ENCODE results near the gene AS3MT.

The AS3MT gene

DNA sequence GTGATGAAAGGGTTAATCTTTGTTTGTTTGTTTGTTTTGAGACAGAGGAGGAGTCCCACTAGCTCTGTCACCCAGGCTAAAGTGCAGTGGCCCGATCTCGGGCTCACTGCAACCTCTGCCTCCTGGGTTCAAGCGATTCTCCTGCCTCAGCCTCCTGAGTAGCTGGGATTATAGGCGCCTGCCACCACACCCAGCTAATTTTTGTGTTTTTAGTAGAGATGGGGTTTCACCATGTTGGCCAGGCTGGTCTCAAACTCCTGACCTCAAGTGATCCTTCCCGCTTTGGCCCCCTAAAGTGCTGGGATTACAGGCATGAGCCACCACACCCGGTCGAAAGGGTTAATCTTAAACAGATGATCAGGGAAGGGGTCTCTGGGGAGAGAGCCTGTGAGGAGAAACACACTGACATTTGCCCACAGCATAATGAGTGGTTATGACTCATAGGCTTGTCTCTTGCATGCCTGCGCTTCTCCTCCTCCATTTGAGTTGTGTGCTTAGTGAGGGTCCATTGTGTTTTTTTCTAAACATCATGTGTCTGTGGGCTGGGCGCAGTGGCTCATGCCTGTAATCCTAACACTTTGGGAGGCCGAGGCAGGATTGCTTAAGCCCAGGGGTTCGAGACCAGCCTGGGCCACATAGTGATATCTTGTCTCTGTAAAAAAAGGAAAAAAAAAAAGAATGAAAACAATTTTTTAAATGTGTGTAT, 13.4 kb upstream of the AS3MT start:
- DNase-seq (ENCODE audit: low read depth): peak; percentile 88

DNA sequence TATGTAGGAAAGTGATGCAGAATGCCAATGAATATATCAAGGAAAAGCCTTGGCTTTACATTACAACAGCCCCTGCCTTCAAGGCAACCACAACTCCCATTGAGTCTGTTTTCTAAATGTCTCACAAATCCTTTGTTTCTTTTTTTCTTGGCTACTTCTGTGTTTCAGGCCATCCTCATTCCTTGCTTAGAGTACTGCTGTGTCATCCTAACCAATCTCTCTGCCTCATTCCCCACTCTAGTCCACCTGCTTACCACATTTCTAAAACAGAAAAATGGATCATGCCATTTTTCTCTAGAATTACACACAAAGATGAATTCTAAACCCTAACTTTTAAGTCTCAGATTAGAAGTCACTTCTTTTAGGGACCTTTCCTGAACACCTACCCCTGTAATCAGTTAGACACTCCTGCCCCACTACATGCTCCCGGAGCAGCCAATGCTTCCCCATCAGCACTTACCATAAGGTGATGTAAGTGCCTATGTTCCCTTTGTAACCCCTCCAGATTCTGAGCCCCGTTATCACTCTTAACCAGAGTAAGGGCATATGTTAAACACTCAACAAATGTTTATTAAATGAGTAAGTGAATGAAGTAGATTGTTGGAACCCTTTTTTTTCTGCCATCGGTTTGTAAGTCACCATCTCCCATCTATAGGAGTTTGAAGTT, 12.4 kb upstream of the AS3MT start:
- DNase-seq (ENCODE audit: low read depth): no peak

DNA sequence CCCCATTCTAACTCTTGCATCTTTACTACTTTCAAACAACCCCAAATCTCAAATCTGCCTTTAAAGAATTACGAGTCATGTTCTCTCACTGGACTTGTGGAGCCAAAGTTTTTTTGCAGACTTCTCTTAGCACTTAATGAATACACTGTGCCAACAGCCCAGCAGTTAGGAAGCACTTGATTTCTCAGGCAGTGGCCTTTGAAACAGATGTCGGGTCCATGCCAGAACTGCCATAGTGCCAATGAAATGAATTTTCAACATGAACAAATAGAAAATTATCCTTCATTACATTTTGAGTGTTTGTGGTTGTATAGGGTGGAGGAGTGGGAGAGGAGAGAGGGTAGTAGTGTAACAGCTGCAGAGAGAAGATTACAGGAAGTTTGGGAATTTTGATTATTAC, 9.4 kb upstream of the AS3MT start:
- no peak for DNase-seq (ENCODE audit: low read depth)

DNA sequence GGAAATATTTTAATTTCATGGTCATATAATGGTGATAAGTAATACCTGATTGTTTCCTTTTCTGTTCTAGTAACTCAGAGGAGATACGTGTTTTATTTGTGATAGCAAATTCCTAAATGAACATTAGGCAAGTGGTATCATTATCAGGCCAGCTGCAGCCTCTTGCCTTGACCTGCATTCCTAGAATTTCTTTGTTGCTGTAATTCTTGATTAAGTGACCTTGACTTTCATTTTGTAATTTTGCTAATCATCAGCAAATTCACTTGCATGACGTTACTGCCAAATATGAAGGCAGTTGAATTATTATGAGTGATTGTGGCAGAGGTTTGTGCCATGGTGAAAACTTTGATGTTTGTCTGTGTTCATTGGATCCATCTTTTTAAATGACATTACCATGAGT, 5.6 kb upstream of the AS3MT start:
- DNase-seq (ENCODE audit: low read depth): no peak

DNA sequence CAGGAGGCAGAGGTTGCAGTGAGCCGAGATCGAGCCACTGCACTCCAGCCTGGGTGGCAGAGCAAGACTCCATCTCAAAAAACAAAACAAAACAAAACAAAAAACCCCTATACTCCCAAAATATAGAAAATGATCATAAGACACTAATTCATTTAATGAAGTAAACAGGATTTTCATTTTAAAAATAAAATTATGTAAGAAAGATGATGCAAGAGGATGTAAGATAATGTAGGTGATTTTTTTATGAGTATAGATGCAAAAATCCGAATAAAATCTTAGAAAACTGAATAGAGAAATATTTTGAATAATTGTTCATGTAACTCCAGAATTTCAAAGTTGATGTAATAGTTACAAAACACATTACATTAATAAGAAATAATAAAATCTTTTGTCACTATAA, 3.6 kb upstream of the AS3MT start:
- DNase-seq (ENCODE audit: low read depth): no peak

DNA sequence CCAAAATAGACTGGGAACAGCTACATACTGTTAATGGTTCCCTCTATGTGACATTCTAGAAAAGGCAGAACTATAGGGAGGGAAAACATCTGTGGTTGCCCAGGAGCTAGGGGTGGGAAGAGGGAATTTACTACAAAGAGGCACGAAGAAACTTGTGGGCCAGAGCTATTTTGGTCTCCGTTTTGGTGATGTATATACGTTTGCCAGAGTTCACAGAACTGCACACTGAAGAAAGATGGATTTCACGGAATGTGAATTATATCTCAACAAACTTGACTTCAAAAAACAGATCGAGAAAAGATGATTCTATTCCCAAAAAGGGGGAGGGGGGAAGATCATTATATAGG, 386 bp upstream of the AS3MT start:
- no peak for DNase-seq (ENCODE audit: low read depth)

DNA sequence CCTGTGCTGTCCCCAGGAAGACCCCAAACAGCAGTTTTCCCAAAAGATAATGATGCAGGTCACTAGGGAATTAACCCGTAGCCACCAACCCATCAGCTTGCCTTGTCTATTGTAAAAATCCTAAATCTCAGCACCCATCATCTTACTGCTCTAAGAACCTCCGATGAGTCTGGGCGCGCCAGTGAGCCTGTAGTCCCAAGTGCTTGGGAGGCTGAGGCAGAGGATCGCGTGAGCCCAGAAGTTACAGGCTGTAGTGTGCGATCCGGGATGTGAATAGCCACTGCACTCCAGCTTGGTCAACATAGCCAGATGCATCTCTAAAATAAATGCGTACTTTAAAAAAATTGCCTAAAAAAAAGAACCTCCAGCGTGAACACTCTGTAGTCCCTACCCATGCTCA, 951 bp downstream of the AS3MT start:
- DNase-seq (ENCODE audit: low read depth): no peak

DNA sequence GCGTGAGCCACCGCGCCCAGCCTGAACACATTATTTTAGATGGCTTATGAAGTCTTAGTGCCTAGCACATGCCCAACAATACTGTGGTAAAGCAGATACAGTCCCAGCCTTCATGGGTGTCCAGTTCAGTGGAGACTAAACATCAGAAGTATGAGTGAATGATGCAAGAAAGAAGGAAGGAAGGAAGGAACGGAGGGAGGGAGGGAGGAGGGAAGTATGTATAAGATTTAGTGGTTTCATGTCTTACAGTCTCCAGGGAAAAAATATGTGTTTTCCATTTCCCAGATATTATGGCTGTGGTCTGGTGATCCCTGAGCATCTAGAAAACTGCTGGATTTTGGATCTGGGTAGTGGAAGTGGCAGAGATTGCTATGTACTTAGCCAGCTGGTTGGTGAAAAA, 2.9 kb downstream of the AS3MT start:
- DNase-seq (ENCODE audit: low read depth): no peak

DNA sequence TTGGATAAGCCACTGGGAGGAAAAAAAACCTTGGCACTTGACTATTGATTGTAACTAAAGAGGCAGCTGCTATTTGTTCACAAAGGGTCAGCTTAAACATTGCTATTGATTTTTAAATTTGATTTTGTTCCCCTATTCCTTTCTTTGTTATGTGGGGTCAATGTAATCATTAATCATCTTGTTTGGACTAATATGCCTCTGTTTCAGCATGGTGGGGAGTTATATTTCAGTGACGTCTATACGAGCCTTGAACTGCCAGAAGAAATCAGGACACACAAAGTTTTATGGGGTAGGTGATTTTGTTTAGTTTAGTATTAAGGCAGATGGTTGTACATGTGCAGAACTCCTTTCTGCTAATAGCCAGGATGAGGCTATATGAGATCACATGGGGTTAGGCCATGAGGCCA, 7.5 kb downstream of the AS3MT start:
- DNase-seq (ENCODE audit: low read depth): no peak

DNA sequence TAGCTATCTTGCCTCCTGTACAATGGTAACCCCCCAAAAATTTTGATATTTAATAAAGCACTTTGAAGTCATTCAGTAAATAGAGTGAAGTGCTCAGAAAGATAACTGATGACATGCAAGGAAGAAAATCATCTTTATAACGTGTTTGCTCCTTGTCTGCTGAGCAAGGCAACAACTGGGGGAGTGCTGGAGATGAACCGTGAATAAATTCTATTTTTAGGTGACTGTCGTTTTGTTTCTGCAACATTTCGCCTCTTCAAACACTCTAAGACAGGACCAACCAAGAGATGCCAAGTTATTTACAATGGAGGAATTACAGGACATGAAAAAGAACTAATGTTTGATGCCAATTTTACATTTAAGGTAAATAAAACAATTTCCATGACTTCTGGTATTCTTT, 9.4 kb downstream of the AS3MT start:
- DNase-seq (ENCODE audit: low read depth): no peak

DNA sequence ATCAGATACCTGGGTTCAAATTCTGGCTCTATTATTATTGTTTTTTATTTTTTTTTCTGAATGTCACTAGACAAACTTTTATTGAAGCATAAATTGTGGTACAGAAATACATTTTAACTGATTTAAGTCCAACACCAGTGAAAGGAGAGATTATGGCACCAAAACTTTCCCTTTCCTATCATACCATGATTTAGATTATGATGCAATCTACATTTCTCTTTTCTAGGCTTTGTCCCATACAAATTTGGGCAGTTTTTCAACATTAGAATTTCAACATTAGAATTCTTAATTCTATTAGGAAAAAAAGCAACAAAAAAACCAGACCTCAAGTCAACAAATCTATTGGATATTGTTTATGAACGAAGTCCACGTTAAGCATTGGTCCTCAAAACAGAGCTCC, 11.0 kb downstream of the AS3MT start:
- DNase-seq (ENCODE audit: low read depth): no peak

DNA sequence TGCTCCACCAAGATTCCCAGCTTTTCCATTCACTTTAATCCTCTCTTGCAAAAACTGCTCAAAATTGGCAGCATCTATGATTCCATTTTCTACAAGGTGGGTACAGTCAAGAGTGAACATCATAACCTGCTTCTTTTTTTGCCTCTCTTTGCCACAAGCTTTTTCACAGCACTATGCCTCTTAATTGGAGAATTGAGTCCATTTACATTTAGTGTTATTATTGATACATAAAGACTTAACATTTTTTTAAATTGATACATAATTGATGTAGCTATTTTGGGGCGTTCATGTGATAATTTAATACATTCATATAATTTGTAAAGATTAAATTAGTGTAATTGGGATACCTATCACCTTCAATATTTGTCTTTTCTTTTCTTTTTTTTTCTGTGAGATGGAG, 18.8 kb downstream of the AS3MT start:
- no peak for DNase-seq (ENCODE audit: low read depth)

DNA sequence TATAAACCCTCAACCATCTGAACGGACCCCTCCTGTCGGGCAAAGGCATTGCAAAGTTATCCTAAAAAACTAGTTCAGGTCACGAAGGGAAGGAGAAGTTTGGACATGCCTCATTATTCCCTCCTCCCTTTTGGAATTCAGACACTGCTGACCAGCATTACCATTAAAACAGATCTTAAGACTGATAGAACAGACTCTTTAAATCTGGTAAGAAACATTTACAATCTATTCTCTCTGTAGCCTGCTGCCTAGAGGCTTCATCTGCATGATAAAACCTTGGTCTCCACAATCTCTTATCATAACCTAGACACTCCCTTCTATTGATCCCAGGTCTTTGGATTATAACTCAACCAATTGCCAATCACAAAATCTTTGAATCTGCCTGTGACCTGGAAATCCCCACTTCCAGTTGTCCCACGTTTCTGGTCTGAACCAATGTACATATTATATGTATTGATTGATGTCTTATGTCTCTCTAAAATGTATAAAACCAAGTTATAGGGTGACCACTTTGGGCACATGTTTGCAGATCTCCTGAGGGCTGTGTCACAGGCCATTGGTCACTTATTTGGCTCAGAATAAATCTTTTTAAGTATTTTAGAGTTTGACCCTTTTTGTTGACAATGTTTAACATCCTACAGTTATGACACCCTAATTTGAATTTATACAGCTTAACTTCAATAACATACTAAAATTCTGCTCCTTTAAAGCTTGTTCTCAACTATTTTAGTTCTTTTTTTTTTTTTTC, 25.4 kb downstream of the AS3MT start:
- no peak for DNase-seq (ENCODE audit: low read depth)

DNA sequence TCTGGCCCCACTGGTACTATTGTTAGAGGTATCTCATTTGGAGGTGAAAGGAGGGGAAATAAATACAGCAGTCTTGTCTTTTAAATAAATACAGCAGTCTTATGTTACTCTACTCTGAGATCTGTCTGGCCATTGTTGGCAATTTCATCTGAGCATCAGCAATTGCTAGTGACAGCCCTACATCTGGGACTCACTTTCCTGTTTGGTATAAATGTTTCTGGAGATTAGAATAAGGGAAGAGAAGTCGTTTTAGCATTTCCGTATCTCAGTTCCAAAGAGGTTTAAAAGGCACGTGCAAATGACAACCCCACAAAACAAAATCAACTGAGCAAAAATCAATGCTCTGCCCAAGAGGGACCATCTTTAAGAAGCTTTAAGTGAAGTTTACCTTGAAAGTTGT, 30.7 kb downstream of the AS3MT start:
- no peak for DNase-seq (ENCODE audit: low read depth)

DNA sequence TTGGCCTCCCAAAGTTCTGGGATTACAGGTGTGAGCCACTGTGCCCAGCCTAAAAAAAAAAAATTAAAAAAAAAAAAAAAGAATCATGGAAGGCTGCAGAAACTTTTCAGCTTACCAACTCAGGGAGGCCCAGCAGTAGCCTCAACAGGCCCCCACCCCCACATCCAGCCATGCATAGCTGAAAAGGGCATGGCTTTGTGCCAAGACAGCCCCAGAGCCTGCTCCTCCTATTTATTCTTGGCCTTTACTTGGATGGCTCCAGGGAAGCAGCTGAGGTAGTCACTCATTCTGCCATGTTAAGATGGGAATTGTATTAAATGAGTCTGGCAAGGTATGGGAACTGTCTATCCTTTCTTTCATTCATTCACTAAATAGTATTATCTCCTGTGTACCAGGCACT, 35.1 kb downstream of the AS3MT start:
- DNase-seq (ENCODE audit: low read depth): no peak

DNA sequence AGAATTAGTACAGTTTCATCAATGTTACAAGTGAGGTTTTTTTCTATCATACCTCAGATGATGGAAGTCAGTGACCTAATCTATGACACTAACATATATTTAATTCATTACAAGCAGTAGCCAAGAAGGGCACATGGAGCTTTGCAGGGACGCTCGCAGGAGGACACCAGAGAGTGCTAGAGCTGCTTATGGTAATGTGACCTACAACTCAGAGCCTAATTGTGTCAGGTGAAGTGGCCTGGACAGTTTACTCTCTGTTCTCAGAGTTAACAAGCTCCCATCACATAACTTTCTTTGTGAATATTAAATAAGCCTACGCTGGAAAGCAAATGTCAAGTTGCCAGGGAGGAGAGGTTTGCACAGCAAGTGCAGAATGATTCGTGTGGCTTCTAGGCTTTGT, 37.2 kb downstream of the AS3MT start:
- DNase-seq (ENCODE audit: low read depth): no peak

DNA sequence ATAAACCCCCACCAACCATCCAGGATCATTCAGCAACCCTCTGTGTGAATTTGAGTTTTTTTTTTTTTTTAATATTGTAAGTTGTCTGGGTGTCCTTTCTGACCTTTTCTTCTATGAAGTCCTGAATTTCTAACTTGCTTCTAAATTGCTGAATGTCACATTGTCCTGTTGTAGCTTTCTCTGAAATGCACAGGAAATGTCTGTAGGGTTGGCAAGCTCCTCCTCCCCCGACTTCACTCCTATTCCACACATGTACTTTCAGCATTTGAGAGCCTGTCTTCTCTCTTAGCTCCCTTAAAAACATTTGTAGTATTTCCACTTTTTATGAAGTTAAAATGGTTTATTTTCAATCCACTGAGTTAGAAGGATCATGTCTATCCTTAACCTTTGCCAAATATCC, 45.5 kb downstream of the AS3MT start:
- no peak for DNase-seq (ENCODE audit: low read depth)

DNA sequence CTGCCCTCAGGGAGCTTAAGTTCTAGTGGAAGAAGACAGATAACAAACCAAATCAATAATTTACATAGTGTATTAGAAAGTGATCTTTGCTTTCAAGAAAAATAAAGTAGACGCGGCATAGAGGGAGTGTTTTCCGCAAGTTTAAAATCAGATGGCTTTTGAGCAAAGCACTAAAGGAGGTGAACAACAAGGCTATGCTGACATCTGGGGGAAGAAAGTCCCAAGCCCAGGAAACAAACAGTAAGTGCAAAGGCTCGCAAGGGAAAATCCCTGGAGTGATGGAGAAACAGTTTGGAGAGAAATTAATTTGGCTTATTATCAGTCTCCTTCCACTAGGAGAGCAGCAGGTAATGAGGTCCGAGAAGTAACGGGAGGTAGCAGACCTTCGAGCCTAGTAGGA, 46.9 kb downstream of the AS3MT start:
- DNase-seq (ENCODE audit: low read depth): no peak

DNA sequence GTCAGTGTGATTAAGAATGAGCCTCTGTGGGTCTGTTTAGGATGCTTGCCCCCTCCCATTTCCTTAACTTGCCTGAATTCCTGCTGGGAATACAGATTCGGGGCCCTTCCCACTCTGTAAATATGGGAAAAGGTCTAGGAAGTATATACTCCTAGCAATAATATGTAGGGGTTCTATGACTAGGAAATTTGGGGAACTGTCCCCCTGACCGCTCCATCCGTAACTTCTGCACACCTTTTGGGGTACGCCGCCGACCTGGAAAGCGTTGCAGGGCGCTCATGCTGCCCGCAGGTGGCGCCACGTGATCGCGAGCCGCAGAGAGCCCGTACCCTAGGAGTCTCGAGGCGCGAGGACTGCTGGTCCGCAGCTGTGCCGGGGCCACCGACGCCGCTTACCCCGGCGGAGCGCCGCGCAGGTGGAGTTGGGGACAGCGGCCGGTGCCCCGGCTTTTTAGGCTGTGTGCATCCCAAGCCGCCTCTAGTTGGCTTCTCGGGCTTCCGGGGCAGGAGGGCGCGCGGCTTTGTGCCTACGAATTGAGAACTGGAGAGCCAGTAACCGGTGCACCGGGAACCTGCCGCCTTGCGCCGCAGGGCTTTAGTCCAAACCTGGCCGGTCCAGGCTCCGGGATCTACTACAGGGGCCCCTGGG, 48.2 kb downstream of the AS3MT start:
- DNase-seq (ENCODE audit: low read depth): peak; percentile 13

DNA sequence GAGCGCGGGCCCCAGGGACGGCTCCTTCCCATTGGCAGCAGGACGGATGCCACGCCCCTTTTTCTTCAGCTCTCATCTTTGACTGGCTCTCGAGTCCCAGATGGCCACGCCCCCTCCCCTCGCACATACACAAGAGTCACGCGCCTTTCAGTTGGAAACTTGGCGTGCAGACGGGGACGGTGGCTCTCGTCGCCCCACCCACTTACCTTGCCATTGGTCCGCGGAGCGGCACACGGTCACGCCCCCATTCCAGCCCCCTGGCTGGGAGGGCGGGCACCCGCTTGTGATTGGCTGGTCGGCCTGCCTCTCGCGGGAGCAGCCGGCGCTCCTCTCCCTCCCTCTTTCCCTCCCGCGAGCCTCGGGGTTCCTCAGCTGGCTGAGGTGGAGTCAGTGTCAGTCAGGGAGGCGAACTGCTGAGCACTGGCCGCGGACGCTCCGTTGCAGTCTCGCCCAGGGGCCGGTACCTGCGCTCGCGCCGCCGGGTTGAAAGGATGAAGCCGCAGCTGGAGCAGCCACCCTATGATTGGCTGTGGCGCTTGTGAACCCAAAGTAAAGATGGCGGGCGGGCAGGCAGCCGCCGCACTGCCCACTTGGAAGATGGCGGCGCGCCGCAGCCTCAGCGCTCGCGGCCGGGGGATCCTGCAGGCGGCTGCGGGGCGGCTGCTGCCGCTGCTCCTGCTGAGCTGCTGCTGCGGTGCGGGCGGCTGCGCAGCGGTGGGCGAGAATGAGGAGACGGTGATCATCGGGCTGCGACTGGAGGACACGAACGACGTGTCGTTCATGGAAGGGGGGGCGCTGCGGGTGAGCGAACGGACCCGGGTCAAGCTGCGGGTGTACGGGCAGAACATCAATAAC, 48.9 kb downstream of the AS3MT start, which contains the start of gene CNNM2:
CNNM2 (plus strand) TSS at position 333 of the 855 bp plus-strand sequence; CDS start at position 520, 187 bp downstream.
- DNase-seq (ENCODE audit: low read depth): peak; percentile 99

DNA sequence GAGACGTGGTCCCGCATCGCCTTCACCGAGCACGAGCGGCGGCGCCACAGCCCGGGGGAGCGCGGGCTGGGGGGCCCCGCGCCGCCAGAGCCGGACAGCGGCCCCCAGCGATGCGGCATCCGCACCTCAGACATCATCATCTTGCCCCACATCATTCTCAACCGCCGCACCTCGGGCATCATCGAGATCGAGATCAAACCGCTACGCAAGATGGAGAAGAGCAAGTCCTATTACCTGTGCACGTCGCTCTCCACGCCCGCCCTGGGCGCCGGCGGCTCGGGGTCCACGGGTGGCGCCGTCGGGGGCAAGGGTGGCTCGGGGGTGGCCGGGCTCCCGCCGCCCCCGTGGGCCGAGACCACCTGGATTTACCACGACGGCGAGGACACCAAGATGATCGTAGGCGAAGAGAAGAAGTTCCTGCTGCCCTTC, 49.6 kb downstream of the AS3MT start:
- DNase-seq (ENCODE audit: low read depth): no peak

Data from non-pigmented ciliary epithelial cell (primary cell).